NCI-H446 treated with DMSO at 0.1 percent for 48 hours (cell line): ENCODE data around the gene ADGRL1.
"Not testable (repeated sequence)": the region's sequence is repeated elsewhere in the genome, so short reads cannot be mapped to it uniquely, and the experiment has no call there.

Experiments used
- DNase-seq: peaks from one replicate; lab custom pipeline; 2025; lab: John Stamatoyannopoulos, UW

The ADGRL1 gene

DNA sequence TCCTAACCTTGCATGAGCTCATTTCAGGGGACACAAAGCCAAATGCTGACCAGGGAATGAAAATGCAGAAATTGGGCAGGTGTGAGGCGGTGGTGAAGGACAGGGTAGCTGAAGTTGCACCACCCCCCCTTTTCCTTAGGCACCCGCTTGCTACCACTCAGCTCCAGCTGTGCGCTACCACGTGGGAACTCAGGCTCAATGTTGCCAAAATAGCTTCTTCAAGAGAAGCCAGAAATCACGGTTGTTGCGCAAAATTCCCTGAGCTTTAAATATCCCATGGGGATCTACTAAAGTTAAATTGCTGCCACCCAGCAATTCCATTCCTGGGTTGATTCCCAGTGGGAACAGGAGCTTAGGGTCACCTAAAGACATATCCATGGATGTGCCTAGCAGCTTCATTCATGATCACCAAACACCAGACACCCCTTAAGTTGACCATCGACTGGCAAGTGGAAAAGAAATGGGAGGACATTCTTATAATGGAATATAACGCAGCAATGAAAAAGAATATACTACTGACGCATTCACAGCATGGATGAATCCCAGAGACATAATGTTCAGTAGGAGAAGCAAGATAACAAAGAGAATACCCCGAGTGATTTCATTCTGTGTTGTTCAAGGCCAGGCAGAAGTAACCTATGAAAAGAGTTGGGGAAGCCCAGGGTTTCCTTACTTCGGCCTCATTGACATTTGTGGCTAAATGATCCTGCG, 12.8 kb upstream of the ADGRL1 start:
- DNase-seq: no peak

DNA sequence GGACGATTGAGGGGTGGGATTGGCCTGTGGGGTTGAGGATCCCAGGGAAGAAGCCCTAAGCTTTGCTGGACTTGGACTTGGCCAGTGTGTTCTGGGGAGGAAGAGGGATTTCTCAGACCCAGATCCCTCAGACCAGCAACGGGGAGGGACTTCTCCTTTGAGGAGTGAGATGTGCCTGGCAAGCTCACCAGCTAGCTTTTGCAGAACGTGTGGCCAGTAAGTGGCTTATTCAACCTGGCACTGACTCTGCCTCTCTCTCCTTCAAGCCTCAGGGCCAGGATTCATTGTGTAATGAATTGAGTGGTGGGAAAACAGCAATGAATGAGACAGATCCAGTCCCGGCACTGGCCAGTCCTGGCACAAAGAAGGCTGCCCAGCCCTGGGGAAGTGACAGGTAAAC, 11.9 kb upstream of the ADGRL1 start:
- DNase-seq: not testable (repeated sequence)

DNA sequence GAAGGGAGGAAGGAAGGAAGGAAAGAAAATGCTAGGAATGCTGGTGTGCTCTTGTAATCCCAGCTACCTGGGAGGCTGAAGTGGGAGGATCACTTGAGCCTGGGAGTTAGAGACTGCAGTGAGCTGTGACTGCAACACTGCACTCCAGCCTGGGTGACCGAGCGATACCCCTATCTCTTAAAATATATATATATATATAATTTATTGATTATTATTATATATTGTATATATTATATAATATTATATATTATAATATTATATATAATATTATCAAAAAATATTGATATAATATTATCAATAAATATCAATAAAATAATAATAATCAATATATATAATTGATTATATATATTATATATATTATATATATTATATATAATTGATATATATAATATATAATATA, 8.6 kb upstream of the ADGRL1 start:
- no peak for DNase-seq

DNA sequence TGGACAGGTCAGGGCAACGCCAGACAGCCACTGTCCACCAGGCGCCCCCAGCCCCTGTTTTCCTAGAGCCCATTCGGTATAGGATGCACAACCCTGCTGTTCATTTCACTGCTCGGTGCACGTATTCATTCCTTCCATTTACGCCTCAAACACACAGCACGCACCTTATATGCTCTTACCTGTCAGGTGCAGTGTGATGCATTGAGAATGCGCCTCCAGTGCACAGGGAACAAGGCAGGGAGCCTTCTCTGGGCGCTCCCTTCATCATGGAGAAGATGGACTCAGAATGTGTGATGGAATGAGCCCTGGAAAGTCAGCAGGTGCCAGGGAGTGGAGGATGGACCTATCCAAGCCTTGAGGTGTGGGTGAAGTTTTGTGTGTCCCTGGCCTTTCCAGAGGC, 4.2 kb upstream of the ADGRL1 start:
- DNase-seq: not testable (repeated sequence)

DNA sequence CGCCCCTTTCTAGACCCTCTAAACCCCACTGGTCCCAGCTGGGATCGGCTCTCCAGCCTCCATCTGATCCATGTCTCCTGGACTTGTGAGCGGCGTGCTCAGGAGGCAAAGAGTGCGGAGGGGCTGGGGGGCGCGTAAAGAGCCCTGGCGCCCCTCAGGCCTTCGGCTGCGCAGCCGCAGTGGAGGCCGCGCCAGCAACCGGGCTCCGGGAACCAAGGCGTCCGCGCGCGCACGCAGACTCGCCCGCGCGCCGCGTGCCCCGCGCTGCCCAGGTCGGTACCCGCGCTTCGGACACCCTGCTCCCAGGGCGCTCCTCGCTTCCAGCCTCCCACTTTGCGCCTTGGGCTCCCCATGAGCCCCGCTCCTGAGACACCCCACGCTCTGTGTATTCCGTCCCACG, 3.4 kb upstream of the ADGRL1 start:
- DNase-seq: not testable (repeated sequence)

DNA sequence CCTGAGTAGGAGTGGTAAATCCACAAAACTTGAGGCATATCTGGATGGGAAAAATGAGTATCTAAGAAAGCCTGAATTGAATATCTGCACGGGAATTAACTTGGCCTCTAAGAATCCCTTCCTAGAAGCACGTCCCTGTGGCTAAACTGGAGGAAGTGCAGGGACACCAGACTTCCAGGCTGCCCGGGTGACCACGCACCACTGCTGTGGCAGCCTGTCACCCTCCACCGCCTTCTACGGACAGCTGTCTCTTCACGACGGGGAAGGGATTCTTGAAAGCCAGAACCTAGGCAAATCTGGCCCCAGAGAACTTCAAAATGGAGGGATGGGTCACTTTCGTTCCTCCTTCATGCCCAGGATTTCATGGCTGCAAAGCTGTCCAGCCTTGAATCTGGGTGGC, 2.5 kb upstream of the ADGRL1 start:
- DNase-seq: not testable (repeated sequence)

DNA sequence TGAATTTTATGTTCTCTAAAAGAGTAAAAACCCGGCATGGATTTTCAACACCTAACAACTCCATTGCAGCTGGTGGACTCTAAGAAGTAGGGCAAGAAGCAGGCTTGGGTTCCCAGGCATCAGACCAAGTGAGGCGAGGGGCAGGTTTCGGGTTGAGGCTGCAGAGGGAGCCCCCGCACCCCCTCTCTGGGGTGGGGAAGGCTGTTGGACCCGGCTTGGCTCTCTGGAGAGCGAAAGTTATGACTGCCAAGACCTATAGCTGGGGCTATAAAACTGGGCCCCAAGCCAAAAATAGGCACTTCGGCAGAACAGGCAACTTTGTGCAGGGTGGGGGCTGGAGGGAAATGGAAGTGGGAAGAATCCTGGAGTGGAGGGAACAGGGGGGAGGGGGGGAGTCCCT, 1.8 kb upstream of the ADGRL1 start:
- not testable (repeated sequence) for DNase-seq

DNA sequence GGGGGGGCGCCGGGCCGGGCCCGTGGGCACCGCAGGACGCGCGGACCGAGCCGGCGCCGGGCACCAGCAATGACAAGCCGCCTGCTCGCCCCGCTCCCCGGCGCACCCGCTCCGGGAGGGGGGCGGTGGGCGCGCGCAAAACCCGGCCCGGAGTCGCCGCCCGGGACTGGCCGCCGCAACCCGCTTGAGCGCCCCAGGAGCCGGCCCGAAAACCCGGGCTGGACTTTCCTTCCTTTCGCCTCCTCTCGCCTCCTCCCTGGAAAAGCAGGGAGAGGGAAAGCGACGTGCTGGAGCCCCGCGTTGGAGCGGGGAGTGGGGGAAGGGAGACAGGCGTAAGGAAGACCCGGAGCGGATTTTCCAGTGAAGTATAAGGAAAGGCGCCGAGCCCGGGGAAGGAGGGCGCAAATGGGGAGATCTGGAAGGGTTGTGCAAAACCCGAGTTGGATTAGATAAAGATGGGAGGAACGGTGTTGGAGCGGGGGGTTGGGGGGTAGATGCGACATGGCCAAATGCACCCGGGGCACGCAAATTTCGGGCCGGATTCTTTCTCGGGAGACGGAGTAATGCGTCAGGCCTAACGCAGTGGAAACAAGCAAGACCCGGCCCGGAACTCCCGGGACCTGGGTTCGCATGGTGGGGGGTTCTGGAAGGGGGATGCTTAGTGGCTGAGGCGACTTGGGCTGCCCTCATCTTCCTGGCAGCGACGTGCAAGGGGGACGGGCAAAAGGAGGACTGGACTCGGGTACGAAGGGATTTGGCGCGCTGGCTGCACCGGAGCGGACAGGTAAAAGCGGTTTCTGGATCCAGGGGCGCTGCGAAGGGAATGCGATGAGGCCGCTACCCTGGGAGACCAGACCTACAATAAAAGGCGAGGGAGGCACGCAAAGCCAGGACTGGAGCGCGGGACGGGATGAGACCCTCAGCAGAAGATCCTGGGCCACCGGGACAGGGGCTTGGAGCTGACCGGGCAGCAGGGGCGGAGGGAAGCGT, 1.1 kb upstream of the ADGRL1 start:
- peak; percentile 88 for DNase-seq

DNA sequence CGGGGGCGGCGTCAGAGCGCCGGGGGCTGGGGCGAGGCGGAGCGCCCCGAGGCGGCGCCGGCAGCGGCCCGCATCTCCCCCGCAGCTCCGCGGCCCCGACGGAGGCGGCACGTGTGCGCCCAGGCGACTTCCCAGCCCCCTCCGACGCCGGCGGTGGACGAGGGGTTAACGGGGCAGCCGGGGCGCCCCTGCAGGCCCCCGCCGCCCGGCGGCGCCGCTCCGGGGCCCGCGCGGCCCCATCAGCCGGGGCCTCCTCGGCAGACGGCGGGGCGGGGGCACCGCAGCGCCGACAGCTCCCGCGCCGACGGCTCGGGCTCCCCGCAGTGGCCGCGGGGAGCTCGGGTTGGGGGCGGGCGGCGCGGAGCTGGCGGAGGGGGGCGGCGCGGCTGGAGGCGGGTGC, 339 bp upstream of the ADGRL1 start:
- not testable (repeated sequence) for DNase-seq

DNA sequence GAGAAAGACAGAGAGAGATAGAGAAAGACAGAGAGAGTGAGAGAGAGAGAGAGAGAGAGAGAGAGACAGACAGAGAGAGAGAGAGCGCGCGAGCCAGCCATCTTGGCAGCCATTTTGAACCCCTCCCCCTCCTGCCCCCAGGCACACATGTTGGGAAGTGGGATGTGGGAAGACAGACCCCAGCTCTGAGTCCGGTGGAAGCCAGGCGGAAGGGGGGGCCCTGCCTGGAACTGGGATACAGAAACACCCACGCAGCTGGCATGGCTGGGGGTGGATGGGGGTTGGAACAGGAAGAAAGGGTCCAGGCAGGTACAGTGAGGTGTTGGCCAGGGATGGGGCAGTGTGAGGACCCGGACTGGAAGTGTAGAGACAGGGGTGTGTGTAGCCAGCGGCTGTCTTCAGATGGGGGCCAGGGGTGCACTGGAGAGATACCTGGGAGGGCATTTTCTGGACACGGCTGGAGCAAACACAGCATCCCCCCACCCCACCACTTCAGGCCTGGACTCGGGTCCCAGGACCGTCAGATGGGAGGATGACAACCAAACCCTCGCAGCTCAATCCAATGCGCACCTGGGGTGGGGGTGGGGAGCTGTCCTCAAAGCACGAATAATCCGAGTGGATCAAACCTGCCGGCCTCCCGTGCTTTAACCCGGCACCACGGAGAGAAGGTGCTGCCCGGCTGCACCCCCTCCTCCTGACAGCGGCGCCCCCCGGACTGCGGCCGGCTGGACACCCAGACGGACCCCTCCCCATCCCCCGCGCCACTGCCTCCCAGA, 1.1 kb downstream of the ADGRL1 start:
- DNase-seq: not testable (repeated sequence)

DNA sequence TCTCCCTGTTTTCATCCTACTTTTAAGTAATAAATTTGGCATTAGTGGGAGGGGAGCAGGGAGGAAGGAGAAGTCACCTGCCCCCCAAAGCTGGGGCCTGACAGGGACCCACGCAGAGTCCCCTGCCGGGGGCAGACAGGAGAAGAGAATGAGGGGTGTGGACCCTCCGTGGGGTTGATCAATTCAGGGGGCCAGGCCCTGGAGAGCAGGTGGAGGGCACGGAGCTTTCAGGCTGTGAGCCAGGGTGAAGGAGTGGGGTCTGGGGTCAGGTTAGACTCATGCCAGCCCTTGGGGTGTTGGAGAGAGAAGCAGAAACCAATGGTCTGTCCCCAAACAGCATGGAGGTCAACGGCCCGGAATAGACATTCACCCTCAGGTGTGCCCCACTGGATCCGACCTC, 1.8 kb downstream of the ADGRL1 start:
- not testable (repeated sequence) for DNase-seq

DNA sequence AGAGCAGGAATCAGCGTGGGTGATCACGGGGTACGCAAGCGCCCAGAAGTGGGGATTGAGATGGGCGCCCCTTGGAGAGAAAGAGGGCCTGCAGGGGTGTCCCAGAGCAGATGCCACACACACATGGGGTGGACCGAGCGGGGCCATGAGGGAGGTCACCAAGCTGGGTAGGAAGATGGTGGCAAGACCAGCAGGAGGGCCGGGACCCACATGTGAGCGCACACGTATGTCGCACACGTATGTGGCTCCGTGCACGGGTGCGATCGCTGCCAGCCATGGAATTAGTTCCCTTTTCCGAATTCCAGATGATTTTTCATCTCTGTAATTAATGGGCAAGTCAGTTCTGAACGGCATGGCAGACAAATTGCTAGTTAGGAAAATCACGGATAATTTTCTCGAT, 2.2 kb downstream of the ADGRL1 start:
- DNase-seq: not testable (repeated sequence)

DNA sequence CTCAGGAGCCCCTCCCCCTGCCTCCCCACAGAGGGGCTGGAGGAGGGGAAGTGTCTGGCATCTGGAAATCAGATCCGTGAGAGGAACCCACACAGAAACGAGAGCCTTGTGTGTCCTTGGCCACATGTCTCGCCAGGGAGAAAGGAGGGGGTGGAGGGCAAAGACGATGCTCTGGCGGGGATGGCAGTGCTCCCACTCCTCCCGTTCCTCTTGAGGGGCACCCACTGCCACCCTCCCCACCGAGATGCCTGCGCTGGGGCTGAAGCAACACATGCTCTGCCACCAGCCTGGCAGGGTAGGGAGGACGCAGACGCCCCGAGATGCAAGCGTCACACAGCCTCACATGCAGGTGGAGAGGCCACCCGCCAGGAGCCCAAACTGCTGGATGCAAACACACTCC, 2.8 kb downstream of the ADGRL1 start:
- DNase-seq: no peak

DNA sequence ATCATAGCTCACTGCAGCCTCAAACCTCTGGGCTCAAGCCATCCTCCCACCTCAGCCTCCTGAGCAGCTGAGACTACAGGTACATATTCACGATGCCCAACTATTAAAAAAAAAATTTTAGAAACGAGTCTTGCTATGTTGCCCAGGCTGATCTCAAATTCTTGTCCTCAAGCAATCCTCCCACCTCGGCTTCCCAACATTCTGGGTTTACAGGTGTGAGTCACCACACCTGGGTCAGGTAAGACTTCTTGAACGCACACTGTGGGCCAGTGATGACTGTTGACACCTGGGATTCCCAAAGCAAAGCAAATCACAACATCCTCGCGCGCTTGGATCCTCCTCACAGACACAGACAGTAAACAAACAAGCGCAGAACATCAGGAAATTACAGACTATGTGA, 4.5 kb downstream of the ADGRL1 start:
- DNase-seq: not testable (repeated sequence)

DNA sequence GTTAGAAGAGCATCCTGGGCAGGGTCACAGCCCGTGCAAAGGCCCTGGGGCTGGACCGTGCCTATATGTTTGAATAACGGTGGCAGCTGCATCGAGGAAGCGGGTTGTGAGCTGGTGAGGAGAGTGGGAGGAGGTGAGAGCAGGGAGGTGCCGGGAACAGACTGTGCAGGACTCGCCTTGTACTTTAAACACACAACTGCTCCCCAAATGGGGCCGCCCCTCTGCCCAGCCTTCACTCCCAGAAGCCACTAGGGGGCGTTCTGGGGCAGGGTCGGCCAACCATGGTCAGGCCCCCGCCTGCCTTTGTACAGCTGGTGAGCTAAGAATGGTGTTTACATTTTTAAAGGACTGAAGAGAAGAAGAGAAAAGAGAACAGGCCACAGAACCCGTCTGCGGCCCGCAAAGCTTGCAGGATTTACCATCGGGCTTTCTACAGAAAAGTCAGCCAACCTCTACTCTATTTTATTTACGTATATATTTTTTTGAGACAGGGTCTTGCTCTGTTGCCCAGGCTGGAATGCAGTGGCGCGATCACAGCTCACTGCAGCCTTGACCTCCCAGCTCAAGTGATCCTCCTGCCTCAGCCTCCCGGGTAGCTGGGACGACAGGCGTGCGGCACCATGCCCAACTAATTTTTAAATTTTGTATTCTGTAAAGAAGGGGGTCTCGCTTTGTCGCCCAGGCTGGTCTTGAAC, 5.7 kb downstream of the ADGRL1 start:
- DNase-seq: not testable (repeated sequence)

DNA sequence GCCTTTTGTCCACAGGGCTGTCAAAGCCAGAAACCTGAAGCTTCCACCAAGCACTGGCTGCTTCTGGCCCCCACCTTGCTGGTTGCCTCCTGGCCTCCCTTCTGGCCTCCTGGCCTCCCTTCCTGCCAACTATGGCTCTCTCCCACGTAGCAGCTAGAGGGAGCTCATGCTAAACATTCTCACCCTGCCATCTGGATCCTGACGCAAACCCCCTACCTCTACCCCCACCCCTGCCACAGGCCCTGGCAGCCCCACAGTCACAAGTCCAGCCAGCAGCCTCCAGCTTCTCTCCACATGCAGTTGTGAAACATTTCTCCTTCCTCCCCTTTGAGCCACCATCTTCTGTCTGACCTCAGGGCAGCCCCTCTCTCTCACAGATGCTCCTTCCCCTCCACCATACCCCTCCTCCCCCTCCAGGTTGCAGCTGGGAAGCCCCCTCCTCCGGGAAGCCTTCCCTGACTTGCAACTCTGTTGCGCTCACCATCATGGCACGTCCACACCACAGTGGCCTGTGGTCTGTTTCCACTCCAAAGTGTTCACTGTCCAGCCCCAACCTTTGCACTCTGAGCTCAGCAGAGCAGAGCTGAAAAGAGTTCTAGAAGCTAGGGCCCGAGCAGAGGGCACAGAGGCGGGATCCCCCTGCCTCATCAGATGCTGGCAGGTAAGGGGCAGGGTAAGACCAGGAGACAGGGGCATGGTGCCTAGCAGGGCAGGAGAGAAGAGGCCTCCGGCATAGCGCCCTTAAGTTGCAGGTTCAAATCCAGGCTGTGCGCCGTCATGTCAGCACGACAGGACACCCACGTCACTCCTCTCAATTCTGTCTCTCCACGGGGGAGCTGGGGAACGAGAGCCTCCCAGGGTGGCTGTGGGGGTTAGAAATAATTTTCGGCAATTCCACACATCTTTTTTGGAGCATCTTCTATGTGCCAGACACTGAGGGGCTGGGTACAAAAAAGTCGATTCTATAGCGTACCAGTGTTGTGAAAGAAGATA, 7.3 kb downstream of the ADGRL1 start:
- DNase-seq: peak; percentile 20

DNA sequence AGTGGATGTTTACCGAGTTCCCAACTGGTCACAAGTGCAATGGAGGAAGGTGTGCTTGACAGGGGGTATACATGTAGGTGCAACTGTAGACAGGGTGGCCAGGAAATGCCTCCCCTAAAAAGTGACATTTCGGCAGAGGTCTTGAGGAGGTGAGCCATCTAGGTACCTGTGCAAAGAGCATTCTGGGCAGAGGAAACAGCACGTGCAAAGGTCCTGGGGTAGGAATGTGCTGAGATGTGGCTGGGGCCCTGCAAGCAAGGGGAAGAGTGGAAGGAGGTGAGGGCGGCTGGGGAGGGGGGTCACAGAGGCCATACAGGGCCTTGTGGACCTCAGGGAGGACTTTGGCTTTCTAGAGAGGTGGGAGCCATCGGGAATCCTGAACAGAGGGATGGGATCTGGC, 8.1 kb downstream of the ADGRL1 start:
- DNase-seq: no peak

DNA sequence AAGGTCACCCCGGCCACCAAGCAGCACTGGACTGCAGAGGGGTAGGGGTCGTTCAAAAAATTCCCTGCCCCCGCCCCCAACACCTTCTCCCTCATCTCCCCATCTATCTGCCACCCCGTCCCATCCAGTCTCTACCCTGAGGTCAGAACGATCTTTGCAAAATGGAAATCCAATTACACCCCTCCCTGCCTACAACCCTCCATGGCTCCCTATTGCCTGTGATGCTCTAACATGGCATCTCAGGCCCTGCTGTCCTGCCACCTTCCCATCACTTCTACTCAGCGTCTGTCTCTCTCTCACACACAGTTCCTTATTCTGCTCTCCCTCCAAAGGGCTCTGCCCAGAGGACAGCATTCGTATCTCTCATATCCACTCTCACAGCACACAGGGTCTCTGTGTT, 8.7 kb downstream of the ADGRL1 start:
- not testable (repeated sequence) for DNase-seq

DNA sequence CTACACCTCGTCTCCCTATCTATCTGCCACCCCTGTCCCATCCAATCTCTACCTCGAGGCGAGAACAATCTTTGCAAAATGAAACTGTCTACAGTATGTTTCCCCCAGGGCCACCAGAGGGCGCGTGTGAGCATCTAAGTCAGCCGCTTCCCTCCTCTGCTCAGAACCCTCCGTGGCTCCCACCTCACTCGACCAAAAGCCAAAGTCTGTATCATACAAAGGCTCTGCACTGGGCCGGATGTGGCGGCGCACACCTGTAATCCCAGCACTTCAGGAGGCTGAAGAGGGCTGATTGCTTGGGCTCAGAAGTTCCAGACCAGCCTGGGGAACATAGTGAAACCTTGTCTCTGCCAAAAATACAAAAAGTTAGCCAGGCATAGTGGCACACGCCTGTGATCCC, 9.9 kb downstream of the ADGRL1 start:
- DNase-seq: not testable (repeated sequence)

DNA sequence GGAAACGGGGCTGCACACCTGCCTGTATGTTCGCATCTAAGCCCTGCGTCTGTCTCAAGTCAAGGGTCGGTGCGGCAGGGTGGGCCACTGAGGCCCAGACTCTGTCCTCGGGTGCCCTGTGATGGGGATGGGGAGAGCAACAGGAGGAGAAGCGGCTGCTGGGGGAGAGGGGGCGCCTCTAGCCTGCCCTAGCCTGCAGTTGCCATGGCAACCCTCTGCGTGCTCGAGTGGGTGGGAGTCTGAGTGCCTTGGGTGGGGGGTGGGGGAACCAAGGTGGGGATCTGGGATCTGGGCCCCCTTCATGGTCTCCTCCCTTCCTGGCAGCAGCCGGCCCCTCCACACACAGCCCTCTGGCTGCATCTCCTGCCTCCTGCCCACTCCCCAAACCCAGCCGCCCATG, 10.8 kb downstream of the ADGRL1 start:
- DNase-seq: not testable (repeated sequence)
